ENCODE results near the gene KPTN.

Gene KPTN

DNA sequence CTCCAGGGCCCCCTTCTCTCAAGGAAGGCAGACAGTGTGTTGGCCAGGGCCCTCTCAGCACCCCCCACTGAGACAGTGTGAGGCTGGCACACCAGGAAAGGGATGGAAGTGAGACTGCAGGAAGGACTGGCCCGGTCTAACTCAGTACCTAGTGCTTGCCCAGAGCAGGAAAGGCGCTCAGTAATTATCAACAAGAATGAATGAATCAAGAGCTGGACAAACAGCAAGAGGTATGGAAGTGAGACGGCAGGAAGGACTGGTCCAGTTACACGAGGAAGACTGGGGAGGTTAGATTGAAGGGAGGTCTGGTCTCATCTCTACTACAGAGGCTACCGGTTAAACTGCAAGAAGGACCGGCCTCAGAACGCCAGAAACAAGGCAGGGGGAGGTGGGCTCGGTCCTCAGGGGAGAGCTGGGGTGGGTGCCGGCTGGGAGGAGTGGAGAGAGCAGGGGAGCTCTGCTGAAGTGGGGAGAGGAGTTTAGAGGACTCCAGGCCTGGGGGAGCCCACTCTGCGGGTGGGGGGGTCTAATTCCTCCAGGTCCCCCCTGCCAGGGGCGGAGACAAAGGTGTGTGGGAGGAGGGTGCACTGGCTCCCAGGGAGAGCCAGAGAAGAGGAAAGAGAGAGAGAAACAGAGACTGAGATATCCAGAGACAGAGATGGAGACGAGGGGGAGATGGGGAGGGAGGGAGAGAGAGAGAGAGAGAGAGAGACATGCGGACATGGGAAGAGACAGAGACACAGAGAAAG, 13.4 kb downstream of the KPTN start:
- Histone ChIP-seq H3K4me1 (ENCODE audit: control insufficient read depth, insufficient read depth, low read length) (no peaks in the 10 kb centered on the region), H3K36me3 (ENCODE audit: control insufficient read depth, insufficient read depth, low read length) (no peaks in the 10 kb centered on the region), H3K9me3 (ENCODE audit: control insufficient read depth, low read length) (no peaks in the 10 kb centered on the region), H3K9ac (ENCODE audit: low read length) (no peak overlapping the region), H3K4me3 (ENCODE audit: low read length) (no peak overlapping the region), H3K27me3 (ENCODE audit: control insufficient read depth, insufficient read depth, low read length) (peaks cover 52% of the 10 kb centered on the region)

DNA sequence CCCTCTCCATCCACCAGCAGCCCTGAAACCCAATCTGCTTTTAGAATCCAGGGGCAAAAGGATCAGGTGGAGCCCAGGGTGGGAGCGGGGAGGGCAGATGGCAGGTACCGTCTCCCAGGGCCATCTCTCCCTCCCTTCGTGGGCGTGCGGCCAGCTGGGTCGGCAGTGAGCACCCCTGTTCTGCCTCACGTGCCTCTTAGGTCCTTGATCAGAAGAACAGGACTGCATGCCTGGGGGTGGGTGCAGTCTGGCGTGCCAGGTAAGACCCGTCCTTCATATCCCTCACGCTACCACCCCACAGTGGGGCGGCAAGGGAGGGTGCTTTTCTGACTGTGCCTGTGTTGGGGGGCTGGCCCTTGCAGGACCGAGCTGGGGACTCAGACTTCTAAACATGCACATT, 14.3 kb downstream of the KPTN start:
- no peak overlapping the region for H3K9ac ChIP-seq (ENCODE audit: low read length)
- peaks cover 52% of the 10 kb centered on the region for H3K27me3 ChIP-seq (ENCODE audit: control insufficient read depth, insufficient read depth, low read length)

DNA sequence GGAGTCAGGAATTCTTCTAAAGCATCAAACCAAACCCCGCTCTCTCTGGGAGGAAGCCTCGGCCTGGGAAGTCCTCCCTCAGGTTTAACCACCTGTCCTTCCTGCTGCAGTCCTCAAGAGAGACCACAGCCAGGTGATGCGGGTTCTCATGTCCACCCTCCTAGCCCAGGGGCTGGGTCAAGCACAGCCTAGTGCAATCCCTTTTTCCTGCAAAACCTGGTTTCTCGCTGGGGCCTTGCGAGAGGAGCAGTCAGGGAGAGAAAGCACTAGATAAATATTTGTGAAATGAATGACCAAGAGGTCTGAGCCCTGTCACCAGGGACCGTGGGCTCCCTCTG, 14.7 kb downstream of the KPTN start:
- Histone ChIP-seq H3K9ac (ENCODE audit: low read length) (no peak overlapping the region), H3K9me3 (ENCODE audit: control insufficient read depth, low read length) (no peaks in the 10 kb centered on the region), H3K27me3 (ENCODE audit: control insufficient read depth, insufficient read depth, low read length) (peaks cover 55% of the 10 kb centered on the region), H3K4me1 (ENCODE audit: control insufficient read depth, insufficient read depth, low read length) (no peaks in the 10 kb centered on the region), H3K36me3 (ENCODE audit: control insufficient read depth, insufficient read depth, low read length) (no peaks in the 10 kb centered on the region), H3K4me3 (ENCODE audit: low read length) (no peak overlapping the region)

More for the DNA sequence above, 14.3 kb downstream of the KPTN start:
- H3K4me1 ChIP-seq (ENCODE audit: control insufficient read depth, insufficient read depth, low read length), result no peaks in the 10 kb centered on the region
- H3K9me3 ChIP-seq (ENCODE audit: control insufficient read depth, low read length), result no peaks in the 10 kb centered on the region
- H3K4me3 ChIP-seq (ENCODE audit: low read length), result no peak overlapping the region
- no peaks in the 10 kb centered on the region for H3K36me3 ChIP-seq (ENCODE audit: control insufficient read depth, insufficient read depth, low read length)

DNA sequence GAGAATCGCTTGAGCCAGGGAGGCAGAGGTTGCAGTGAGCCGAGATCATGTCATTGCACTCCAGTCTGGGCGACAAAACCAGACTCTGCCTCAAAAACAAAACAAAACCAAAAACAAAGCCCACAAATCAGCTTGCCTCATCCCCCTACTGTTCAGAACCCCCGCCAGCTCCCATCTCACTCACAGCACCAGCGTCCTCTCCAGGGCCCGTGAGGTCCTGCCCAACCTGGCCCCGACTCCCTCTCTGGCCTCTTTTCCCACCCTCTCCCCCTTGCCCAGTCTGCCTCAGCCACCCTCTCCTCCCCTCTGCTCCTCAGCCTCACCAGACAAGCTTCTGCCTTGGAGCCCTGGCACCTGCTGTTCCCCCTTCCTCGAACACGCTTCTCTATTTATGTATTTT, 16.1 kb downstream of the KPTN start:
- H3K4me3 ChIP-seq (ENCODE audit: low read length), result no peak overlapping the region
- H3K9ac ChIP-seq (ENCODE audit: low read length), result no peak overlapping the region
- H3K4me1 ChIP-seq (ENCODE audit: control insufficient read depth, insufficient read depth, low read length), result no peaks in the 10 kb centered on the region
- H3K9me3 ChIP-seq (ENCODE audit: control insufficient read depth, low read length), result no peaks in the 10 kb centered on the region
- H3K36me3 ChIP-seq (ENCODE audit: control insufficient read depth, insufficient read depth, low read length), result no peaks in the 10 kb centered on the region
- H3K27me3 ChIP-seq (ENCODE audit: control insufficient read depth, insufficient read depth, low read length), result peaks cover 52% of the 10 kb centered on the region

DNA sequence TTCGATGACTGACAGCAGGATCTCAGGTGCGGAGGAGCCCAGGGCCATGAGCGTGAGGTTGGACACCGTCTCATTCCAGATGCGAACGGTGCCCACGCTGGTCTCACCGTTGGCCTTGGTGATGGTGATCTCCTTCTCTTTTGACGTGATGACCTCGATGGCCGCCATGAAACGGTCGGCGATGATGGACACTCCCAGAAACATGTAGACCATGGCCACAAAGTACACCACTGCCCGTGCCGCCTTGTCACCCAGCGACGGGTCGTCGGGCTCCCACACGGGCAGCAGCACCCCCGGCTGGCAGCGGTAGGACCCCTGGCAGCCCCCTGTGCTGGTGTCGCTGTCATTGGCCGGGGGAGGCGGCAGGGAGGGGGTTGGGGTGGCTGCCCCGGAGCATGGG, 18.1 kb downstream of the KPTN start:
- no peaks in the 10 kb centered on the region for H3K36me3 ChIP-seq (ENCODE audit: control insufficient read depth, insufficient read depth, low read length)
- H3K9me3 ChIP-seq (ENCODE audit: control insufficient read depth, low read length), result no peaks in the 10 kb centered on the region
- no peak overlapping the region for H3K9ac ChIP-seq (ENCODE audit: low read length)
- peaks cover 39% of the 10 kb centered on the region for H3K27me3 ChIP-seq (ENCODE audit: control insufficient read depth, insufficient read depth, low read length)
- H3K4me3 ChIP-seq (ENCODE audit: low read length), result no peak overlapping the region
- no peaks in the 10 kb centered on the region for H3K4me1 ChIP-seq (ENCODE audit: control insufficient read depth, insufficient read depth, low read length)

DNA sequence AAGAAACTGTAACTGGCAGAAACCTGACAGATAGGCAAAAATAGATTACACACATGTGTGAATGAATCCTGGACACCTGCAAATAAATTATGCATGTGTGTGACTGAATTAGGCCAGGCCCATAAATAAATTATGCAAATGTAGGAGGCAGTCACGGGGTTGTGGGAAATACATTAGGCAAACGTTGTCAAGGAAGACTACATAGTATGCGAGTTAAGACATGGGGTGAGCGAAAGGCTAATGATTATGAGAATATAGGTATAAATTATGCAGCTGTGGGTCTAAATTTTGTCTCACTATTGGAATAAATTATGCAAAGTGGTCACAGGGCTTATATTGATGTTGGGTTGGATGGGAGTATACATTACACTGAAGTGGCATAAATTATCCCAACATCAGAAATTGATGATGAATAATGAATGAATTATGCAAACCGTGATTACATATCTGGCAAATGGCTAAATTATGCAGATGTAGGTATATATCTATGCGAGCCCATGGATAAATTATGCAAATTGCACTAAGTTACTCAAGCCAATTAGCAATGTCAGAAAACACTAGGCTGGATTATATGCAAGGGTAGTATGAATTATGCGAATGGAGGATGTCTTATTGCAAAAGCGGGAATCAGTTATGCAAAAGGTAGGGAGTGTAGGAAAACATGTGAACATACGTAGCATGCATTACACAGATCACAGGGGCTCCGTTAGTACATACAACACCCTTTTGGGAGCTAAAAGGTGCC, 19.2 kb downstream of the KPTN start:
- H3K27me3 ChIP-seq (ENCODE audit: control insufficient read depth, insufficient read depth, low read length), result peaks cover 32% of the 10 kb centered on the region
- H3K9me3 ChIP-seq (ENCODE audit: control insufficient read depth, low read length), result no peaks in the 10 kb centered on the region
- H3K36me3 ChIP-seq (ENCODE audit: control insufficient read depth, insufficient read depth, low read length), result no peaks in the 10 kb centered on the region
- H3K4me3 ChIP-seq (ENCODE audit: low read length), result no peak overlapping the region
- no peaks in the 10 kb centered on the region for H3K4me1 ChIP-seq (ENCODE audit: control insufficient read depth, insufficient read depth, low read length)
- H3K9ac ChIP-seq (ENCODE audit: low read length), result no peak overlapping the region

DNA sequence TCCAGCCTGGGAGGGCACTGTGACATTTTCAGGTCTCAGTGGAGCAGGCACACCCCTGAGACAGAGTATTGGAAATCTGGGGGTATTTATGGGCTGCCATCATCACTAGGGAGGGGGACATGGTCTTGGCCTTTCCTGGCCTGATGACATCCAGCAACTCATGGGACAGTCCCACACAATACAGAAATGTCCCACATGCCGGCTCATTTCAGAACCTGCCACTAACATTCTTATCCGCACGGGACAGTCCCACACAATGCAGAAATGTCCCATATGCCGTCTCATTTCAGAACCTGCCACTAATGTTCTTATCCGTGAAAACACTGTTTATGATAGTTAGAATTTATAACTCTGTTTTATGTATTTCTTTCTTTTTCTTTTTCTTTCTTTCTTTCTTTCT, 22.1 kb downstream of the KPTN start:
- Histone ChIP-seq H3K36me3 (ENCODE audit: control insufficient read depth, insufficient read depth, low read length) (no peaks in the 10 kb centered on the region), H3K9me3 (ENCODE audit: control insufficient read depth, low read length) (no peaks in the 10 kb centered on the region), H3K4me1 (ENCODE audit: control insufficient read depth, insufficient read depth, low read length) (no peaks in the 10 kb centered on the region), H3K27me3 (ENCODE audit: control insufficient read depth, insufficient read depth, low read length) (peaks cover 36% of the 10 kb centered on the region), H3K4me3 (ENCODE audit: low read length) (no peak overlapping the region), H3K9ac (ENCODE audit: low read length) (no peak overlapping the region)

DNA sequence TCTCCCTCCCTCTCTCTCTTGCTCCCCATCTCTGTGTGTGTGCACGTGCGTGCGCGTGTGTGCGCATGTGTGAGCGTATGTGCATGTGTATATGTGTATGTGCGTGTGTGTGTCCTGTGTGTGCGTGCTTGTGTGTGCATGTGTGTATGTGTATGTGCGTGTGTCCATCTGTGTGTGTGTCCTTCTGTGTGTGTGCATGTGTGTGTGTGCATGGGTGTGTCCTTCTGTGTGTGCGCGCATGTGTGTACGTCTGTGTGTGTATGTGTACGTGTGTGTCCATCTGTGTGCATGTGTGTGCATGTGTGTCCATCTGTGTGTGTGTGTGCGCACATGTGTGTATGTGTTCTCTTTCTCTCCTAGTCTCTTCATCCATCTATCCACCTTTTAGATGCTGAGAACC, 24.5 kb downstream of the KPTN start:
- Histone ChIP-seq H3K36me3 (ENCODE audit: control insufficient read depth, insufficient read depth, low read length) (no peaks in the 10 kb centered on the region), H3K9ac (ENCODE audit: low read length) (no peak overlapping the region), H3K27me3 (ENCODE audit: control insufficient read depth, insufficient read depth, low read length) (peaks cover 49% of the 10 kb centered on the region), H3K4me3 (ENCODE audit: low read length) (no peak overlapping the region), H3K9me3 (ENCODE audit: control insufficient read depth, low read length) (no peaks in the 10 kb centered on the region), H3K4me1 (ENCODE audit: control insufficient read depth, insufficient read depth, low read length) (no peaks in the 10 kb centered on the region)

DNA sequence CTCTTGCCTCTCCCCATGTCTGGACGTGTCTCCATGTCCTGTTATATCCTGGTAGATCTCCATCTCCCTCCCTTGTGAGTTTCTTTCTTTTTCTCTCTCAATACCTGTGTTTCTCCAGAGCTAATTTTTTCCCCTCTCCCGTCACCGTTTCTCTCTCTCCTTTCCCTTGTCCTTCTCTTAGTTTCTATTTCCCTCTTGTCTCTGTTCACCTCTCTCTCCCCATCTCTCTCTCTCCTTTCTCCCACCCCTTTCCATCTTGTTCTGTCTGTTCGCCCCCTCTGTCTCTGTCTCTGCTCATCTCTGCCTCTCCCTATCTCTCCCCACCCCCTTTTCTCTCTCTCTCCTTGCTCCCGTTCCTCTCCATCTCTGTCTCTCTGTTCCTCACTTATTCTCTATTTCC, 25.3 kb downstream of the KPTN start:
- H3K4me3 ChIP-seq (ENCODE audit: low read length), result no peak overlapping the region
- H3K9me3 ChIP-seq (ENCODE audit: control insufficient read depth, low read length), result no peaks in the 10 kb centered on the region
- no peaks in the 10 kb centered on the region for H3K4me1 ChIP-seq (ENCODE audit: control insufficient read depth, insufficient read depth, low read length)

DNA sequence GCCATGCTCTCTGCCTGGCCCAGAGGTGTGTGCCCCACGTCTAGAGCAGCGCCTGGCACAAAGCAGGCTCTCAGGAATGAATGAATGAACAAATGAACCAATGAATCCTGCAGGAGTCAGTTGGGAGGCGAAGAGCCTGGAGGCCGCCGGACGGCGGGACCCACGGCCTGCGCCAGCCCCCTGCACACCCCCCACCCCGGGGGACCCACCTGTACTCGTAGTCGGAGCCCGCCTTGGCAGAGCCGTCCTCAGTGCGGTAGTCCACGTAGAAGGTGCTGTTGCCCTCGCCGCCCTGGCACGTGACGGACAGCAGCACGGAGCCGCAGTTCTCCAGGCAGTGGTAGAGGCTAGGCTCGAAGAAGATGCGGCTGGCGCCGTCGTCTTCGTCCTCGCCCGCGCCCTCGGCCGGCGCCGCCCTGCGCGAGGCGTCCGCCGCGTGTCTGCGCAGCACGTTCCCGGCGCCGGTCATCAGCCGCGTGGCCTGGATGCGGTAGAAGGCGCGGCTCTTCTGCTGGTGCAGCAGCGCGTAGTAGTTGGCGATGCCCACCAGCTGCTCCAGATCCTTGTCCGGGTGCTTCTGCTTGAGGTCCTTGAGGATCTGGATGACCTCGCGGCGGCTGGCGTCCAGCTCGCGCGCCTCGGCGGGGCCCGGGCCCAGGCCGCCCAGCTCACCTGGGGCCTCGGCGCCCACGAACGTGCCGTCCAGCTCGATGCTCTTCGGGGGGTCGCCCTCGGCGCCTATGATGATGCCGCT, 27.1 kb downstream of the KPTN start:
- no peaks in the 10 kb centered on the region for H3K36me3 ChIP-seq (ENCODE audit: control insufficient read depth, insufficient read depth, low read length)
- H3K9me3 ChIP-seq (ENCODE audit: control insufficient read depth, low read length), result no peaks in the 10 kb centered on the region
- no peak overlapping the region for H3K9ac ChIP-seq (ENCODE audit: low read length)
- H3K4me3 ChIP-seq (ENCODE audit: low read length), result no peak overlapping the region
- H3K27me3 ChIP-seq (ENCODE audit: control insufficient read depth, insufficient read depth, low read length), result peaks cover 48% of the 10 kb centered on the region
- no peaks in the 10 kb centered on the region for H3K4me1 ChIP-seq (ENCODE audit: control insufficient read depth, insufficient read depth, low read length)

More for the DNA sequence above, 25.3 kb downstream of the KPTN start:
- Histone ChIP-seq H3K9ac (ENCODE audit: low read length) (no peak overlapping the region), H3K27me3 (ENCODE audit: control insufficient read depth, insufficient read depth, low read length) (peaks cover 48% of the 10 kb centered on the region), H3K36me3 (ENCODE audit: control insufficient read depth, insufficient read depth, low read length) (no peaks in the 10 kb centered on the region)

DNA sequence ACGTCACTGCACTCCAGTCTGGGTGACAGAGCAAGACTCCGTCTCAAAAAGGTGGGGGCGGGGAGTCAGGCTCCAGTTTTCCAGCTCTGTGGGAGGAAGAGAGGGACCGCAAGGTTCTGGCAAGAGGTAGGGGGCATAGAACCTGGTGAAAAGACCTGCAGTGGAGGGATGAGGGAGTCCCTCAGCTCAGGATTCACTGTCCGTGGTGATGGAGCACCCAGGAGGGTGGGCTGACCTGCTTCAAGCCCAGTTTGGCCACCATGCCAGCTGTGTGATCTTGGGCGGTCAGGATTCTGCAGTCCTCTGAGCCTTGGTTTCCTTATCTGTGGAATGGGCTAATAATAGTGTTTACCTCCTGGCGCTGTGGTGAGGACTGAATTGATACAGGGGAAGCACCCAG, 33.5 kb downstream of the KPTN start:
- Histone ChIP-seq H3K4me1 (ENCODE audit: control insufficient read depth, insufficient read depth, low read length) (peaks cover 10% of the 10 kb centered on the region), H3K27me3 (ENCODE audit: control insufficient read depth, insufficient read depth, low read length) (peaks cover 47% of the 10 kb centered on the region), H3K9ac (ENCODE audit: low read length) (no peak overlapping the region), H3K9me3 (ENCODE audit: control insufficient read depth, low read length) (no peaks in the 10 kb centered on the region), H3K4me3 (ENCODE audit: low read length) (no peak overlapping the region), H3K36me3 (ENCODE audit: control insufficient read depth, insufficient read depth, low read length) (no peaks in the 10 kb centered on the region)

DNA sequence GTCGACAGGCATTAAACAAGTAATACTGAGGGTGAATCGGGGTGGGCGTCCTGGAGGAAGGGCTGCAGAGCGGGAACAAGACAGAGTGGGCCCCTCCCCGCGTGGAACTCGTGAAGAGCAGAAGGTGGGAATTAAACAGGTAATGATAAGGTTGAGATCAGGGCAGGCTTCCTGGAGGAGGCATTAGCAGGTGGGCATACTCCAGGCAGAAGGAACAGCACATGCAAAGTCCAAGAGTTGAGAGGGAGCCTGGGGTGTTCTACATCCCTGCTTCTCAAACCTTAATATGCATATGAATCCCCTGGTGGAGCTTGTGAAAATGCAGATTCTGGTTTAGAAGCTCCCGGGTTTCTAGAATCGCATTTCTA, 35.7 kb downstream of the KPTN start:
- Histone ChIP-seq H3K4me3 (ENCODE audit: low read length) (no peak overlapping the region), H3K9me3 (ENCODE audit: control insufficient read depth, low read length) (no peaks in the 10 kb centered on the region), H3K9ac (ENCODE audit: low read length) (no peak overlapping the region), H3K36me3 (ENCODE audit: control insufficient read depth, insufficient read depth, low read length) (no peaks in the 10 kb centered on the region), H3K27me3 (ENCODE audit: control insufficient read depth, insufficient read depth, low read length) (peaks cover 64% of the 10 kb centered on the region), H3K4me1 (ENCODE audit: control insufficient read depth, insufficient read depth, low read length) (peaks cover 10% of the 10 kb centered on the region)
